ENCODE data around the gene FGF18.
"Not testable (repeated sequence)": the region's sequence is repeated elsewhere in the genome, so short reads cannot be mapped to it uniquely, and the experiment has no call there.

Gene FGF18

GRCh38 chr5:171418982-171419687 is at the start of gene FGF18:
Gene FGF18 (plus strand): TSS chr5:171419647. CDS start chr5:171420200, 553 bp downstream.
- Mint-ChIP-seq H3K9me3 (no peaks in the 10 kb centered on the region), H3K36me3 (peaks cover 18% of the 10 kb centered on the region), H3K4me1 (peaks cover 11% of the 10 kb centered on the region), H3K4me3 (peak within 1 kb of the TSS; percentile 65), H3K27ac (no peak within 1 kb of the TSS)
- ATAC-seq (peak; percentile 46), DNase-seq (ENCODE audit: low spot score in 2 of 2) (peak; percentile 16 to 67)

GRCh38 chr5:171369898-171370297 is 49.5 kb upstream of the FGF18 start:
- DNase-seq (ENCODE audit: low spot score in 2 of 2) (no peak), ATAC-seq (peak; percentile 57)
- no peaks in the 10 kb centered on the region for H3K36me3 Mint-ChIP-seq
- H3K9me3 Mint-ChIP-seq = no peaks in the 10 kb centered on the region
- H3K4me3 Mint-ChIP-seq = no peak overlapping the region
- H3K27ac Mint-ChIP-seq = no peak overlapping the region
- H3K4me1 Mint-ChIP-seq = no peaks in the 10 kb centered on the region

- not testable (repeated sequence) for H3K4me1 Mint-ChIP-seq; H3K4me3 Mint-ChIP-seq; H3K27ac Mint-ChIP-seq; DNase-seq (ENCODE audit: low spot score in 2 of 2); H3K36me3 Mint-ChIP-seq; H3K9me3 Mint-ChIP-seq; ATAC-seq
Observed at GRCh38 chr5:171370881-171371280, 48.6 kb upstream of the FGF18 start.

- ATAC-seq (no peak), DNase-seq (ENCODE audit: low spot score in 2 of 2) (no peak)
- Mint-ChIP-seq H3K36me3 (no peaks in the 10 kb centered on the region), H3K27ac (no peak overlapping the region), H3K9me3 (no peaks in the 10 kb centered on the region), H3K4me3 (no peak overlapping the region), H3K4me1 (no peaks in the 10 kb centered on the region)
Observed at GRCh38 chr5:171371326-171371725, 48.1 kb upstream of the FGF18 start.

- no peaks in the 10 kb centered on the region for H3K36me3 Mint-ChIP-seq
- H3K4me3 Mint-ChIP-seq = no peak overlapping the region
Observed at GRCh38 chr5:171379961-171380360, 39.5 kb upstream of the FGF18 start.

GRCh38 chr5:171384416-171384815 is 35.0 kb upstream of the FGF18 start:
- not testable (repeated sequence) for DNase-seq (ENCODE audit: low spot score in 2 of 2); ATAC-seq; H3K9me3 Mint-ChIP-seq; H3K27ac Mint-ChIP-seq; H3K4me3 Mint-ChIP-seq
- Mint-ChIP-seq H3K36me3 (peaks cover 28% of the 10 kb centered on the region), H3K4me1 (peaks cover 25% of the 10 kb centered on the region)

More at GRCh38 chr5:171379961-171380360, 39.5 kb upstream of the FGF18 start:
- ATAC-seq (no peak), DNase-seq (ENCODE audit: low spot score in 2 of 2) (no peak)
- Mint-ChIP-seq H3K27ac (no peak overlapping the region), H3K4me1 (no peaks in the 10 kb centered on the region), H3K9me3 (no peaks in the 10 kb centered on the region)

GRCh38 chr5:171384999-171385398 is 34.4 kb upstream of the FGF18 start:
- H3K36me3 Mint-ChIP-seq = peaks cover 34% of the 10 kb centered on the region

GRCh38 chr5:171386006-171386671 is 33.3 kb upstream of the FGF18 start:
- Mint-ChIP-seq H3K9me3 (no peaks in the 10 kb centered on the region), H3K27ac (no peak overlapping the region), H3K36me3 (peaks cover 45% of the 10 kb centered on the region), H3K4me3 (peak overlapping the region; percentile 89), H3K4me1 (peaks cover 43% of the 10 kb centered on the region)
- DNase-seq (ENCODE audit: low spot score in 2 of 2) = no peak
- ATAC-seq = no peak

More at GRCh38 chr5:171384999-171385398, 34.4 kb upstream of the FGF18 start:
- H3K9me3 Mint-ChIP-seq; DNase-seq (ENCODE audit: low spot score in 2 of 2); ATAC-seq; H3K4me3 Mint-ChIP-seq; H3K27ac Mint-ChIP-seq: not testable (repeated sequence)
- peaks cover 31% of the 10 kb centered on the region for H3K4me1 Mint-ChIP-seq

GRCh38 chr5:171386861-171387344 is 32.5 kb upstream of the FGF18 start:
- ATAC-seq = no peak
- H3K4me3 Mint-ChIP-seq = peak overlapping the region; percentile 89
- no peaks in the 10 kb centered on the region for H3K9me3 Mint-ChIP-seq
- DNase-seq (ENCODE audit: low spot score in 2 of 2) = no peak
- H3K4me1 Mint-ChIP-seq = peaks cover 50% of the 10 kb centered on the region
- peak overlapping the region; percentile 99 for H3K27ac Mint-ChIP-seq
- H3K36me3 Mint-ChIP-seq = peaks cover 53% of the 10 kb centered on the region

- Mint-ChIP-seq H3K4me3 (peak within 1 kb of the TSS; percentile 89), H3K36me3 (peaks cover 58% of the 10 kb centered on the region), H3K4me1 (peaks cover 56% of the 10 kb centered on the region), H3K9me3 (no peaks in the 10 kb centered on the region), H3K27ac (peak within 1 kb of the TSS; percentile 99)
- peak; percentile 90 to 98 for DNase-seq (ENCODE audit: low spot score in 2 of 2)
- peak; percentile 83 for ATAC-seq
Observed at GRCh38 chr5:171387345-171387969, 32.0 kb upstream of the FGF18 start, which contains the start of gene NPM1. Gene NPM1 (plus strand): TSS chr5:171387849. CDS start chr5:171387949, 100 bp downstream.

- ATAC-seq = peak; percentile 64
- no peaks in the 10 kb centered on the region for H3K9me3 Mint-ChIP-seq
- peaks cover 66% of the 10 kb centered on the region for H3K36me3 Mint-ChIP-seq
Observed at GRCh38 chr5:171387970-171388815, 31.3 kb upstream of the FGF18 start.

GRCh38 chr5:171388816-171389168 is 30.7 kb upstream of the FGF18 start:
- peak; percentile 49 for ATAC-seq
- Mint-ChIP-seq H3K9me3 (no peaks in the 10 kb centered on the region), H3K36me3 (peaks cover 72% of the 10 kb centered on the region), H3K27ac (peak overlapping the region; percentile 99), H3K4me1 (peaks cover 69% of the 10 kb centered on the region), H3K4me3 (peak overlapping the region; percentile 89)
- DNase-seq (ENCODE audit: low spot score in 2 of 2) = peak in 1 of 2 donors; percentile 17

More at GRCh38 chr5:171387970-171388815, 31.3 kb upstream of the FGF18 start:
- Mint-ChIP-seq H3K27ac (peak overlapping the region; percentile 99), H3K4me1 (peaks cover 63% of the 10 kb centered on the region), H3K4me3 (peak overlapping the region; percentile 89)
- DNase-seq (ENCODE audit: low spot score in 2 of 2) = peak; percentile 71 to 92

- Mint-ChIP-seq H3K27ac (peak overlapping the region; percentile 99), H3K4me3 (peak overlapping the region; percentile 89), H3K4me1 (peaks cover 78% of the 10 kb centered on the region), H3K36me3 (peaks cover 95% of the 10 kb centered on the region), H3K9me3 (no peaks in the 10 kb centered on the region)
- ATAC-seq (peak; percentile 48), DNase-seq (ENCODE audit: low spot score in 2 of 2) (no peak)
Observed at GRCh38 chr5:171390883-171391677, 28.4 kb upstream of the FGF18 start.

GRCh38 chr5:171391996-171392577 is 27.4 kb upstream of the FGF18 start:
- Mint-ChIP-seq H3K27ac (peak overlapping the region; percentile 99), H3K4me3 (peak overlapping the region; percentile 89)

More at GRCh38 chr5:171391996-171392577, 27.4 kb upstream of the FGF18 start:
- DNase-seq (ENCODE audit: low spot score in 2 of 2) (no peak), ATAC-seq (no peak)
- H3K9me3 Mint-ChIP-seq = no peaks in the 10 kb centered on the region
- peaks cover 100% of the 10 kb centered on the region for H3K36me3 Mint-ChIP-seq
- H3K4me1 Mint-ChIP-seq = peaks cover 82% of the 10 kb centered on the region

All from stimulated activated effector memory CD8-positive, alpha-beta T cell treated with anti-CD3 and anti-CD28 coated beads, Interleukin-12 subunit alpha, Interleukin-12 subunit beta, amount 100 ng/mL, for 72 hours (primary cell).